NCI-H1105 treated with DMSO at 0.1 percent for 48 hours (cell line): ENCODE measurements around the gene RPS6KA2.

Source experiments
- DNase-seq: peaks from one replicate; lab custom pipeline; 2025; lab: John Stamatoyannopoulos, UW

Gene RPS6KA2

DNA sequence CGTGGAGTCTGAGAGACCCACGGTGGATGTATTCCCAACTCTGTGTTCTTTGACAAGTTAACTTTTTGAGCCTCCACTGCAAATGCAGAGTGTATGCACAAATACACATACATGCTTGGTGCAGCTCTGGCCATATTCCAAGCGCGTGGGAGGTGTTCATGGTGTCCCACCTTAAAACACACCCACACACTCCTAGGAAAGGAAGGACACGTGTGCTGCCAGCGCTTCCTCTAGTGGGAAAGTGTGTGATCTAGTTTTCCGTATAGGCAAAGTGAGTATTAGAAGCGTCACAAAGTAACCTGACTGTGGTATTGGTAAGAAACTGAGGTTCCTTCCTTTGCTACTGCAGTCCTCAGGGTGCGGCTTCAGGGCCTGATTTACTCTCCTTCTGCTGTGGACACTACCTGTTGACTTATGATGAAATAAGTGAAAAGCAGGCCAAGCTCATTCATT is 208.3 kb downstream of the RPS6KA2 start:
- no peak for DNase-seq

DNA sequence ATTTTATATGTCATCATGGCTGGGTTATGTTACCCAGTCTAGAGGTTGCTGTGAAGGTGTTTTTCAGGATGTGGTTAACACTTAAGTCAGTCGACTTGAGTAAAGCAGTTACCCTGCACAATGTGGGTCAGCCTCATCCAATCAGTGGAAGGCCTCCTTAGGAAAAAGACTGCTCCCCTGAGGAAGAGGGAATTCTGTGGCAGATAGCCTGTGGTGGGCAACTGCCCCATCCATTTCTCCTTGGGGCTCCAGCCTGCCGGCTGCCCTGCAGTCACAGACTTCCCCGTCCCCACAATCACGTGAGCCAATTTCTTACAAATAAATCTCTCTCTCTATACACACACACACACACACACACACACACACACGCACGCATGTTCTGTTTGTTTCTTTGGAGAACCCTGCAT is 209.8 kb downstream of the RPS6KA2 start:
- no peak for DNase-seq

DNA sequence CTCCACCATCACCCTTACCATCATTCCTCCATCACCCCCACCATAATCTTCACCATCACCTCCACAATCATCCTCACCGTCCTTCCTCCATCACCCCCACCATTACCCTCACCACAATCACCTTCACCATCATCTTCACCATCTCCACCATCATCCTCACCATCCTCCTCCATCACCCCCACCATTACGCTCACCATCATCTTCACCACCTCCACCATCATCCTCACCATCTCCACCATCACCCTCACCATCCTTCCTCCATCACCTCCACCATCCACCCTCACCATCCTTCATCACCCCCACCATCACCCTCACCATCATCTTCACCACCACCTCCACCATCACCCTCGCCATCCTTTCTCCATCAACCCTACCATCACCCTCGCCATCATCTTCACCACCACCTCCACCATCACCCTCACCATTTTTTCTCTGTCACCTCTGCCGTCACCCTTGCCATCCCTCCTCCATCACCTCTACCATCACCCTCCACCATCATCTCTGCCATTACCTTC is 211.2 kb downstream of the RPS6KA2 start:
- DNase-seq, result no peak

DNA sequence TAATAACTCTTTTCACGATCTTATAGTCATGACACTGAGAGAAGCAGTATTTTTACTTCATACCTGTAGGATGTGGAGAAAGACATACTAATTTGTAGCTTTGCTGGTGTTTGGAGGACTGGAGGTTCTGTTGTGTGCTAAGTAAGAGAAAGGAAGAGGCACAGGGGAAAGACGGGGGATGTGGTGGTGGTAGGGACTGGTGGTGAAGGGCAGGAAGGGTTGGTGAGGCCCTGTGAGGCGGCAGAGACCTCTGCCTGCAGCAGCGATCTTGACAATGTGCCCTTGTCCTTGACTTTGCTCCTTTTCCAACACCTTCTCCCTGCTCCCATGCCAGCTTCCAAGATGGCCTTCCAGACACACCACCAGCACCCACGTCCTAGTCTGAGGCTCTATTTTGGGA is 211.7 kb downstream of the RPS6KA2 start:
- no peak for DNase-seq

DNA sequence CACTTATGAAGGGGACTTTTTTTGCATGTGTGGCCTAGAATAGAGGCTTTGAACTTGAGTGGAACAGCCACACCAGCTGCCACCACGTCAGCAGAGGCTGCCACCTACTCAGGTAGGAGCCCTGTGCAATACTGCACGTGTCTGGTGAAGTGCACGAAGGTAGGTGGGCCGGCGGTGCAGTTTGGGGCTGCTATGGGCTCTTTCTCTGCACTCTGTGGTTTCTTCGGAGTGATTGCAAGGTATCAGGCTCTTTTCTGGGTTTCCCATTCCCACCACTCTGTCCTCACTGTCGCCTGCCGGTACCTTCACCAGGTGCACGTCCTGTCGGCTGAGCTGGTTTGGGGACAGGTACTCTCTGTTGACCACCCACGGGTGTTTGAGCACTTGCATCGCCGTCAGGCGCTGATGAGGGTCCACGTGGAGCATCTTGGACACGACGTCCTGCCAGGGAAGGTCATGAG is 213.5 kb downstream of the RPS6KA2 start:
- no peak for DNase-seq

DNA sequence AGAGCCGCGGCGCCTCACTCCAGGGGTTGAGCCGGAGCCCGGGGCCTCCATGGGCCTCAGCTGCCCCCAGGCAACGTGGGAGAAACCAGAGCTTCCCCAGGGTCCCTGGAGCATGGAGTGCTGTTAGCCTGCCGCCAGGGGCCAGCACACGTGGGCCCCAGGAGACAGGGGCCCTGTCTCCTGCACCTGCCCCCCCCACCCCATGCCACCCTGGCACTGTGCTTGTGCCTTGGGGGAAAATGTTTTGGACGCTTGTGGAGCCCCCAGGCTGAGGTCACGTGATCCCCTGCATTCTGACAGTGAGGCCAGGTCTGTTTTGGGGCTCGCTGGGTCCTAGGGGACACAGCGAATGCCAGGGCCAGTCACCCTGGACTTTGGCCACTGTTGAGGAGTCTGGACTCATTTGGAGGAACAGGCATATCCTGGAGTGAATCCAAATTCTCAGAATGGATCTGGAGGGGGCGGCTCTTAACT is 214.1 kb downstream of the RPS6KA2 start:
- no peak for DNase-seq

DNA sequence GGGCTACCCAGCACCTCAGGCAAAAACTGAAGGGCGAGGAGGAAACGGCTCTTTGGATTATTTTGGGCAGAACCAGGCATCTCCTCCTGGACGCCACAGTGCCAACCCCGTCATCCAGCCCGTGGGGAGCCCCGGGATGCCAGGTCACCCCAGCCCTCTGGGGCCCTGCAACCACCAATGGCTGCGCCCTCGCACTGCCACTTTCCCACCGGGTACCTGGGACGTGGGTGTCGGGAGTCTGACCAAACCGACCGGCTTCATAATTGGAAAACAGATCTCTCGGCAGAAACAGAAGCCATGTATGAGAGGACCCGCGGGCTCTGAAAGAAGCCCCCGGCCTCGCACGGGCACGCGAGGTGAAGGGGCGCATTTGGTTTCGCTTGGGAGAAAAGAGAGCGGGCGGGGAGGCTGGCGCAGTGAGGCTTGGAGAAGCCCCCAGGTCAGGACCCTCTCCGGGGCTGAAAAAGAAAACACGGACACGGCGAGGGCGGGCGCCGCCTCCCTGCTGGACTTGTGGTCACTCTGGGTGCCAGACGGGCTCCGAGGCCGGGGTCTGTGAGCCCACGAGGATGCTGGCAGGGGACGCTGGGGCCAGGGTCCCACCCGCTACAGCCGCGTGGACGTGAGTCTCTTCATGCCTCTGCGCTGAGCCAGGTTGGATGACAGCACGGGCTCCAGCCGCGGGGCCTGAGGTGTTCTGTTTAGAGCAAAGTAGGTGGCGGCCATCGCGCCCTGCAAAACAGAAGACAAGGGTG is 214.7 kb downstream of the RPS6KA2 start:
- no peak for DNase-seq

DNA sequence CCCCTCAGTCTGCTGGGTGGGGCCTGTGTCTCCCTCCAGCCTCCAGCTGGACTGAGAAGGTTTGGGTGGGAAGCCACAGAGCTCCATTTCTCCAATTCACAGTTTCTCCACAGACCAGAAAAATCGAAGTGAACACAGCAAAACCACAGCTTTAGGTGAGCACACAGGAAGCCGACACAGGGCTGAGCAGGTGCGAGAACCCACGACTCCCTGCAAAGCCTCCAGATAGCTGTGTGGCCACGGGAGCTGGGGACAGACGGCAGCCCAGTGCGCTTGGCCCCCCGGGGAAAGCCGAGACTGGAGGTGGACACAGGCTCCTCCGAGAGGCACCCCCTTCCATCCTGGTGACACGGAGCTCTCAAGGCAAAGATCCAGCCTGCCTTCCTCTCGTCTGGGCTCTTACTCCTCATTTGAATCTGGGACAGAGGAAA is 215.3 kb downstream of the RPS6KA2 start:
- no peak for DNase-seq

DNA sequence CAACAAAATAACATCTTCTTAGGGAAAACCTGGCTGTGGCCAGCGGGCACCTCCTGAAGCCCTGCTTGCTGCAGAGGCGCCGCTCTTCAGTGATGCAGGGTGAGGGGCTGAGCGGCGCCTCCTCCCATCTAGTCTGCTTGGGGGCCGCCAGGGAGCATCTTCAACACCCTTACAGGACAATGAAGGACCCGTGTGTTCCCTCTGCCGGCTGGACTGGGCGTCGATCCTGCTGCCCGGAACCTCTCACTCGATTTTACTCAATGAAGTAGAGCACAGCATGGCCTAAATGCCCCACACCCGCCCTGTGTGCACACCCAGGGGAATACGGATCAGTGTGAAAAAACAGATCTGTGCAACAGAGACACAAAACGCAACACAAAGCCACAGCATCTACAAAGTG is 215.8 kb downstream of the RPS6KA2 start:
- no peak for DNase-seq

DNA sequence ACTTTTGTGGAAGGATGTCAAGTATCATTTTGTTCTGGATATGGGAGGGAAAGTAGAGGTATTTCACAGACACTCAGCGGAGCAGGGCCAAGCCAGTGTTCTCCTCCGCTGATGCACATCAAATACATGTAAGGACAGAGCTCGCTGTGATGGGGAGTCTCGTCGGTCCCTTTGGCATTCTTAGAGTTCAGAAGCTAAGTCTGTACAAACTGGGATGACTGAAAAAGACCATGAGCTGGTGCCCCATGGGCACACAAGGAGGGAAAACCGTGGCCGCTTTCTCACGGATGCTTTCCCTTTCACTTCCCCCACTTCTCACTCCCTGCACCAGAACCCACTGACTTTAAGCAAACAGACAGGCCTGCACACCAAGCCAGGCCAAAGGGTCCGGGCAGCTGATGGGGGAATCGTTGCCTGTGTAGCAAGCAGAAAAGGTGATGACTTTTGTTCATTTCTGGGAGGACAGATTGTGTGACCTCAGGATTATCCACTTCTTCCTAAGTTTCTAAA is 216.6 kb downstream of the RPS6KA2 start:
- DNase-seq, result no peak

DNA sequence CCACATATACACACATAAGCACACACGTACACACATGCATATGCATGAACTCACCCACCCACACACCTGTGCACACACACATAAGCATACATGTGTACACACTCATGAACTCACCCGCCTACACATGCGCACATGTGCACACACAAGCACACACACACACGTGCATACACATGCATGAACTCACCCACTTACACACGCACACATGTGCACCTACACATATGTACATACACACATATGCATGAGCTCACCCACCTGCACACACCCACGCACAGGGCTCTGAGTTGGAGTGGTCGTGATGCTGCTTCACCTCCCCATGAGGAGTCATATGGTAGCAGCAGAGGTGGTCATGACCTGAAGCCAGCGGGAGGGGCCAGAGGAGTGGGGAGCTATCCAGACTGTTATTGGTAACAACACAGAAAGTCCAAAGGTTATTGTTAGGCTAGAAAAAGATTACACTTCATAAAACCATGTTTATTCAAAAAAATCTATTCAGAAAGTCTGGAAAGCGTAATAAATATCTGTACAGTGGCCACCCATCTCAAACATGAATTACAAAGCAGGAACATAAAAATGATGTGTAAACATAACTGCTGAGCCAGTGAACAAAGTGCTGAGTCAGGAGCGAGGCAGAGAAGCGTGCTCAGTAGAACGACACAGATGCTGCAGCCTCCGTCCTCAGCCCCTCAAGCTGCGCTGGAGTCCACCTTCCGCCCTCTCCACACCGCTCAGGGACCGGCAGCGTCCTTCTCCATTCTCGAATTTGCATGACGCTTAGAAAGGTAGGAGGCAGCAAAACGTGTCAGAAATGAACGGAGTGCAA is 217.9 kb downstream of the RPS6KA2 start:
- no peak for DNase-seq

DNA sequence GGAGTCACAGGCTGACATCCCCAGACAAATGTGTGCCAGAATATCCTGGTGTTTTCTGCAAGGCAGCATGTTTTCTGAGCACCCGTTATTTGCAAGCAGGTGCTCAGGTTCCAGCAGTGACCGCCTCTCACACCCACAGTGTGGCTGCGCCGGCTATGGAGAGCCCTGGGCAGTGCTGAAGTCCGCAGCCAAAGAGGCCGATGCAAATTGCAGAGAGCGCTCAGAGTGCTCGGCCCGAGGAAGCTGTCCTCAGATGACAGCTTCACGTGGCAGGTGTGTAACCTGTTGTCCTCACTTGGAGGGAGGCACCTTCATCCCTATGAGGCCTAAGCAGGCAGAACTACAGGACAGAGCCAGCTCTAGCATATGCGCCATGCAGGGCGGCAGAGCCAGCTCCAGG is 220.9 kb downstream of the RPS6KA2 start:
- DNase-seq, result no peak

DNA sequence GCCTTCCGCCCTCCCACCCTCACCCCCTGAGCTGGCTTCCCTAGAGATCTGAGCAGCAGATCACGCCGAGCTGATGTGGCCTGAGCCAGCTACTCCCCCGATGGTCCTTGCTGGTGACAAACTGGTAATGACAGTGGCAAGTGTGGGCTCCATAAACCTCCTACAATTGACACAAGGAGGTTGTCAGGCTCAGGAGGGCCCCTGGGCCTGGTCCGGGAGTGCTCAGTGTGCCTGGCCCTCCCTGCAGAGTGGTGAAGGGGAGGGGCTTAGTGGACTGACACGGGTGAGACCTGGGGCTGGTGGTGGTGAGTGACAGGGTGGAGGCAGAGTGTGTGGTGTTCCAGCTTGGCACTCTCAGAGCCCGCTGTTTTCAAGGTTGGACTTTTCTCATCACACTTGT is 221.7 kb downstream of the RPS6KA2 start:
- no peak for DNase-seq

DNA sequence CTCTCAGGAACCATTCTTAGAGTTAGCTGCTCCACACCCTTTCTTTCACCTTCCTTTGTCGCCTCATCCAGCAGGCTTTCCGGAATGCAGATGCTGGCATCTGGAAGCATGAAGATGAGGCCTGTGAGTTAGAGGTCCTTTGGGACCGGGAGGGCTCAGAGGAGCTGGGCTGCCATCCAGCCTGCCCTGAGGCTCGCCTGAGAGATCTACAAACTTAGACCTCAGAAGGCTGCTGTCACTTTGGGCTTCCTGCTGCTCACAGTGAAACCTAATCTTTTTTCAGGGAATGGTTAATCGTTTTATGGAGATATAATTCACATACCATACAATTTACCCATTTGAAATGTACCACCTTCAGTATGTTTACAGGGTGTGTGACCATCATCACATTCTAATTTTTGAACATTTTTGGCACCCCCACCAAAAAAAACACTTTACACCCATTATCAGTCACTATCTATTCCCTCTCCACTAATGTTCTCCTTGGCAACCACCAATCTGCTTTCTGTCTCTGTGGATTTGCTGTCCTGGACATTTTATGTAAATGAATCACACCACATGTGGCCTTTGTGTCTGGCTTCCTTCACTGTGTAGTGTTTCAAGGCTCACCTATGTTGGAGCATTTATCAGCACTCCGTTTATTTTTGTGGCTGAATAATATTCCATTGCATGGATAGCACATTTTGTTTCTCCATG is 224.3 kb downstream of the RPS6KA2 start:
- DNase-seq, result no peak

DNA sequence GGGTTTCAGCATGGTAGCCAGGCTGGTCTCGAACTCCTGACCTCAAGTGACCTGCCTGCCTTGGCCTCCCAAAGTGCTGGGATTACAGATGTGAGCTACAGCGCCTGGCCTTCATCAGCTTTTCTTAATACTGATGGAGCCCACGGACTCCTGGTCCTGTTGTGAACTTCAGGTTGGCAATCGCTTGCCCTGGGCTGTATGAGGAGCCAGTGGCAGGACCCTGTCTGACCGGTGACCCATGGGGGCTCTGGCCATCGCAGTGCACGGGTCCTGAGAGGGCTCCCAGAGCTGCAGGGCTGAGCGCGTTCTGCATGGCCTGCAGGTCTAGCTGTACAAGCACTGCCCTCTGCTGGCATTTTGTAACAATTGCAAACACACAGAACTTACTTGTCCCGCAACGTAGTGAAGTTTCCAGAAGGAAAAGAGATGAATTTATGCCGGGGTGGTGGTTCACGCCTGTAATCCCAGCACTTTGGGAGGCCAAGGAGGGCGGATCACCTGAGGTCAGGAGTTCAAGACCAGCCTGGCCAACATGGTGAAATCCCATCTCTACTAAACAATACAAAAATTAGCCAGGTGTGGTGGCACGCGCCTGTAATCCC is 226.3 kb downstream of the RPS6KA2 start:
- DNase-seq, result peak; percentile 74

DNA sequence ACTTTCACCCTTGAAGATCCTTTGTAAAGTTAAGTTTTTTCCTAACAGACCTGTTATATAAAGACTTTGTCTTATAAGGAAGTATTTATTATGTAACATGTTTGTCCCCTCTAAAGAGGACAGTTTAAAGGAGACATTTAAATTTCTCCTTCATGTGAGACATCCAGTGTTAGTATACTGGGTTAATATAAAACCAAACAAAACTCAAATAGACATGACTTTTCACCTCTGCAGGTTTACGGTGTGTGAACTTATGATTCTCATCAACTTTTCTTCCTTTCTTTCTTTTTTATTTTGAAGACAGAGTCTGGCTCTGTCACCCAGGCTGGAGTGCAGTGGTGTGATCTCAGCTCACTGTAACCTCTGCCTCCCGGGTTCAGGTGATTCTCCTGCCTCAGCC is 226.9 kb downstream of the RPS6KA2 start:
- no peak for DNase-seq

DNA sequence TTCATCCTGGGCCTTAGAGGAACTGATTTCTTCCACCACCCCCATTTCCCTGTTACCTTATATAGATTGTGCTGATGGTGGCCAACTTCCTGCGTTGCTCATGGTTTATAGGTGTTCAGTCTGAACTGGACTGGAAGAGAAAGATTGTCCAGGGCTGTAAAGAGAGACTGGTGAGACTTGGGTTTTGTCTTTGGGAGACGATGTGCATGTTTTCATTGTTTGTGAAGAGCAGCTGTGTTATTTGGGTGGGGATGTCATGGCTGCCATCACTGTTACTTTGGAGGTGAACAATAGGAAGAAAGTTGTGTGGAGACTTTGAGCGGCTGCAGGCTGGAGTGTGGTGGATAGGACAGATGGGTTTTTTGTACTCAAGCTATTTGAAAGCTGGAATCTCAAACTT is 228.7 kb downstream of the RPS6KA2 start:
- no peak for DNase-seq

DNA sequence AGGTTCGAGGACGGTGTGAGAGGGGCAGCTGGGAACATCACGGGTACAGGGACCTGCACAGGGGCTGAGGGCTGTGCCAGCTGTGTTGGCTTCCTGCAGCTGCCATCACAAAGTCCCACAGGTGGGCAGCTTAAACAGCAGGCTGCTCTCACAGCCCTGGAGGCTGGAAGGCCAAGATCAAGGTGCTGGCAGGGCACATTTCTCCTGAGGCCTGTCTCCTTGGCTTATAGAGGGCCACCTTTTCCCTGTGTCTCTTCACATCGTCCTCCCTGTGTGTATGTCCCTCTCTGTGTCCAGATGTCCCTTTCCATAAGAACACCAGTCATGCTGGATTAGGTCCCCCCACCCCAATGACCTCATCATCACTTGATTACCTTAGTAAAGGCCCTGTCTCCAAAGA is 229.2 kb downstream of the RPS6KA2 start:
- DNase-seq, result no peak

DNA sequence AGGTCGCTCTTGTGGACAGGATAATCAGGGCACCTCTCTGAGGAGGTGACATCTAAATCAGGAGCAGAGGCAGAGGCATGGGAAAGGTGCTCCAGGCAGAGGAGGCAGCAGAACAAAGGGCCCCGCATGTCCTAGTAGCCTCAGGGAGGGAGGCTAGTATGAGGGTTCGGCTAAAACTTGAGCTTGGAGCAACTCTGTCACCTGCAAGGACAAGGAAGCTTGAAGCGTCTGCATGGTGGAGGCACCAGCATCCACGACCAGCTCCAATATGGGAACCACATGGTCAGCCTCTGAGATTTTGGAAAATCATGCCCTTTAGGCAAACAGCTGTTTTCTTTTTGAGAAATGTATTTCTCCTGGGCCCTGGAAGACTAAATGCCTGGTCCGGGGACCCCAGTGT is 231.3 kb downstream of the RPS6KA2 start:
- DNase-seq, result no peak

DNA sequence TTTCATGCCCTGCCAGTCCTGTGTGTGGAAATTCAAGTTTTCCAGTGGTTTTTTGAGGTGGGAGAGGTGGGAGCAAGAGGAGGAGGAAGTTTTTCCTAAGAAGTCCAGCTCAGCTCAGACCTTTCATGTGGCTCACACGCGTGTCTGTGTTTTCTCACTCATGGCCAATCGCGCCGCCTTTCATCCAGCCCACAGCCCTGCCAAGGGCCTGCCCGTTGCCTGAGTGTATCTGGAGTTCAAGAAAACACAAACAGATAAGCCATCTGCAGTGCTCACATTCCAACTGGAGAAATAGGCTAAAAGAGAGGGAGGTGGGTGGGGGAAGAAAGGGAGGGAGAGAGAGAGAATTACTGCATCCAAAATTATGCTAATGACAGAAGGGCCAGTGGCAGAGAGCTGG is 231.7 kb downstream of the RPS6KA2 start:
- no peak for DNase-seq

DNA sequence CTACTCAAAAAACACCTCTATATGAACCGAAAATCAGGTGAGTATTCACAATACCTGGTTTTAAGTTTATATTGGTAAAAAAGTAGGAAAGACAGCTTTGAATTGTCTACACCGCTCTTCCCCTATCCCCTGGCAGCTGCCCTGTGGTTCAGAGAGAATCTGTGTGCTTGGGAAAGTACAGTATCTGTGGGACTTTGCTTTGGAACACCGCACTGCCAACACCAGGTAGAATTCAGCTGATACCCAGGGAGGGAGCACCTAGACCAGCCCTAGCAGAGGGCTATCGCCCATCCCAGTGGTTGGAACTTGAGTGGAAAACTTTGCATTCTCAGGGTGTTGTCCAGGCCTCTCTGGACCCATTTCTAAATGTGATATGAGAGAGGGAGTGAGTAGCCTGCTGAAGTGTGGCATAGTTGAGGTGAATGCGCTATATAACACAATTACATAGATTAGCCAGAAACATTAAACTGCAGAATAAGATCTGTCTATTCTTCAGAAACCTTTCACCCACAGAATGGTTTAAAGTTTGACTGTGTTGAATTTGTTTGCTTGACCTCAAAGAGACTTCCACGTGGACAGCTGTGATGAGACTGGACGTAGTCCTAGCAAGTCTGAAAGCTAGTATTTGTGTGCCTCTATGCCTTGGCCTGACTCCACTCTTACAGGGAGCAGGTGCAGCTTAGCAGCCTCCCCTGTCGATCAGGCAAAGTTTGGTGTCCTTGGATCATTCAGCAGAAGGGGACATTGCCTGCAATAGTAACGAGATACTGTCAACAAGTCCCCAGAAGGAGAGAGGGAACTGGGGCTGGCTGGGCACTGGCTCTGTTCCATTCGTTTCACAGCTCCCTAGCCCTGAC is 232.8 kb downstream of the RPS6KA2 start:
- no peak for DNase-seq
